Common myeloid progenitor, CD34-positive (primary cell): Measurements from ENCODE around the gene FNDC3A.

Experiments
- CTCF ChIA-PET: fragments of 350-600 bp; sonication (Branson Sonifier 250); formaldehyde crosslinking; loops from one replicate; lab custom pipeline; 2021; ENCODE audit warnings: antibody characterized with exemption; lab: Charles Lee
- POLR2A ChIA-PET: fragments of 350-600 bp; sonication (Branson Sonifier 250); formaldehyde crosslinking; loops from one replicate; lab custom pipeline; 2021; ENCODE audit warnings: antibody characterized with exemption; lab: Charles Lee
- DNase-seq, 3 donors: peaks; one replicate each; pipeline versions ENCODE4 v3.0.0 to v3.0.0-alpha.2; 2013
- H3K27ac ChIP-seq, 2 experiments: 1 replicate in 1 of 2; 2 replicates in 1 of 2; pipeline ENCODE4 v1.7.0; 2013; ENCODE audit warnings: inconsistent platforms in 2 of 2, low read length in 2 of 2, mild to moderate bottlenecking in 2 of 2, low read depth in 1 of 2, moderate library complexity in 1 of 2; ENCODE audit not compliant: severe bottlenecking in 2 of 2, insufficient read depth in 1 of 2, poor library complexity in 1 of 2
- H3K27me3 ChIP-seq, 5 experiments: replicated peaks in 2 of 5; 1 replicate in 3 of 5; 2 replicates in 2 of 5; pipeline versions ENCODE4 v1.6.1 to v1.7.0; 2013; ENCODE audit warnings: low read length in 4 of 5, mild to moderate bottlenecking in 2 of 5, moderate library complexity in 2 of 5, inconsistent platforms in 1 of 5; ENCODE audit not compliant: insufficient read depth in 5 of 5, control insufficient read depth in 4 of 5
- H3K36me3 ChIP-seq, 4 experiments: 1 replicate in 2 of 4; 2 replicates in 2 of 4; pipeline versions ENCODE4 v1.6.1 to v1.7.0; 2013; ENCODE audit warnings: low read length in 3 of 4, control low read depth in 1 of 4, mild to moderate bottlenecking in 1 of 4; ENCODE audit not compliant: control insufficient read depth in 4 of 4, insufficient read depth in 4 of 4
- H3K4me1 ChIP-seq, 4 experiments: 1 replicate in 3 of 4; 2 replicates in 1 of 4; pipeline versions ENCODE4 v1.6.1 to v1.7.1; 2013; ENCODE audit warnings: low read length in 3 of 4, mild to moderate bottlenecking in 3 of 4, control low read depth in 1 of 4, inconsistent platforms in 1 of 4, moderate library complexity in 1 of 4; ENCODE audit not compliant: control insufficient read depth in 4 of 4, insufficient read depth in 4 of 4; ENCODE audit errors: control extremely low read depth in 1 of 4
- H3K4me3 ChIP-seq, 7 experiments: 1 replicate in 4 of 7; 2 replicates in 3 of 7; pipeline versions ENCODE4 v1.5.1 to v1.7.0; 2013; ENCODE audit warnings: mild to moderate bottlenecking in 7 of 7, low read length in 6 of 7, moderate library complexity in 6 of 7, inconsistent platforms in 2 of 7, low read depth in 2 of 7, control low read depth in 1 of 7; ENCODE audit not compliant: insufficient read depth in 4 of 7, control insufficient read depth in 1 of 7; ENCODE audit errors: extremely low read depth in 1 of 7
- H3K9me3 ChIP-seq, 5 experiments: 1 replicate in 4 of 5; 2 replicates in 1 of 5; pipeline versions ENCODE4 v1.6.1 to v1.7.1; 2013; ENCODE audit warnings: low read length in 4 of 5, mild to moderate bottlenecking in 2 of 5, inconsistent platforms in 1 of 5, low read depth in 1 of 5, moderate library complexity in 1 of 5; ENCODE audit not compliant: control insufficient read depth in 4 of 5, insufficient read depth in 2 of 5; ENCODE audit errors: control extremely low read depth in 1 of 5
- WGBS: methylation state at CpG from one replicate; pipeline ENCODE4 v1.1.5; 2013; ENCODE audit not compliant: insufficient coverage; 5-methylcytosine and 5-hydroxymethylcytosine counted together

Gene FNDC3A

GRCh38 chr13:49217962-49218492 lies 242.3 kb downstream of the FNDC3A start:
- WGBS = 95% methylated on average over 17 of the region's 17 CpGs
- ChIA-PET CTCF (interaction anchor here (1.0 to 2.1 kb wide), 5 partner anchors 18 to 65 kb away, joined by 3 to 16 read pairs (median 5); partner anchors contain the start of gene CDADC1), POLR2A (no interaction called here)
- Histone ChIP-seq H3K4me3 (no peak overlapping the region), H3K4me1 (peaks cover 10 to 44% (median 31%) of the 10 kb centered on the region in 4 experiments), H3K27me3 (peaks cover 10 to 43% (median 20%) of the 10 kb centered on the region in 5 experiments), H3K27ac (no peak overlapping the region), H3K36me3 (no peaks in the 10 kb centered on the region), H3K9me3 (peaks cover 0 to 10% (median 0%) of the 10 kb centered on the region in 5 experiments)
- DNase-seq = no peak

- 80% methylated on average over 24 of the region's 25 CpGs for WGBS
- POLR2A ChIA-PET = no interaction called here
- H3K36me3 ChIP-seq = no peaks in the 10 kb centered on the region
- CTCF ChIA-PET = interaction anchor here (1.0 to 2.0 kb wide), 5 partner anchors 12 to 82 kb away, joined by 3 to 8 read pairs (median 5); partner anchors contain the start of gene CDADC1
- peaks cover 10 to 42% (median 29%) of the 10 kb centered on the region in 4 experiments for H3K4me1 ChIP-seq
- peaks cover 0 to 10% (median 0%) of the 10 kb centered on the region in 5 experiments for H3K9me3 ChIP-seq
- no peak for DNase-seq
- no peak overlapping the region for H3K27ac ChIP-seq
- no peak overlapping the region for H3K4me3 ChIP-seq
- peaks cover 10 to 44% (median 20%) of the 10 kb centered on the region in 5 experiments for H3K27me3 ChIP-seq
Measured at GRCh38 chr13:49218493-49219051, 242.9 kb downstream of the FNDC3A start.

GRCh38 chr13:49219647-49220035 lies 243.9 kb downstream of the FNDC3A start:
- Histone ChIP-seq H3K27ac (no peak overlapping the region), H3K9me3 (peaks cover 0 to 10% (median 0%) of the 10 kb centered on the region in 5 experiments), H3K4me1 (peaks cover 4 to 31% (median 20%) of the 10 kb centered on the region in 4 experiments), H3K36me3 (no peaks in the 10 kb centered on the region), H3K27me3 (peaks cover 10 to 45% (median 20%) of the 10 kb centered on the region in 5 experiments), H3K4me3 (peak overlapping the region; percentile 52 to 76 (median 58))
- ChIA-PET CTCF (interaction anchor here (0.8 to 2.0 kb wide), 9 partner anchors 11 to 81 kb away, joined by 3 to 8 read pairs (median 3); no protein-coding TSS in a partner anchor), POLR2A (no interaction called here)
- DNase-seq = peak in 2 of 3 donors; percentile 54 to 64
- 21% methylated on average over 17 of the region's 17 CpGs for WGBS

- Histone ChIP-seq H3K4me1 (peaks cover 3 to 25% (median 16%) of the 10 kb centered on the region in 4 experiments), H3K27ac (no peak within 1 kb of the TSS), H3K27me3 (peaks cover 10 to 45% (median 20%) of the 10 kb centered on the region in 5 experiments), H3K36me3 (no peaks in the 10 kb centered on the region), H3K9me3 (peaks cover 0 to 10% (median 0%) of the 10 kb centered on the region in 5 experiments), H3K4me3 (peak within 1 kb of the TSS; percentile 52 to 76 (median 58))
- ChIA-PET CTCF (interaction anchor here (0.8 to 2.0 kb wide), 10 partner anchors 11 to 61 kb away, joined by 3 to 8 read pairs (median 3); no protein-coding TSS in a partner anchor), POLR2A (no interaction called here)
- WGBS = 4% methylated on average over 110 of the region's 111 CpGs
- DNase-seq = peak; percentile 73 to 87 (median 83)
Measured at GRCh38 chr13:49220036-49220855, 244.5 kb downstream of the FNDC3A start, which contains the start of gene MLNR. Gene MLNR (plus strand): TSS chr13:49220338. CDS start chr13:49220338, 0 bp downstream.

GRCh38 chr13:49220856-49221589 lies 245.3 kb downstream of the FNDC3A start:
- peaks cover 0 to 10% (median 0%) of the 10 kb centered on the region in 5 experiments for H3K9me3 ChIP-seq
- H3K27ac ChIP-seq = no peak overlapping the region
- H3K4me1 ChIP-seq = peaks cover 7 to 21% (median 14%) of the 10 kb centered on the region in 4 experiments
- H3K4me3 ChIP-seq = peak overlapping the region in 6 of 7 experiments; percentile 23 to 76 (median 58)
- no peaks in the 10 kb centered on the region for H3K36me3 ChIP-seq
- WGBS = 8% methylated on average over 54 of the region's 73 CpGs
- peak in 2 of 3 donors; percentile 30 to 43 for DNase-seq
- H3K27me3 ChIP-seq = peaks cover 10 to 45% (median 20%) of the 10 kb centered on the region in 5 experiments
- POLR2A ChIA-PET = interaction anchor here (1.0 kb wide), 1 partner anchor 22 kb away, joined by 3 read pairs; no protein-coding TSS in a partner anchor
- CTCF ChIA-PET = interaction anchor here (0.5 to 1.1 kb wide), 5 partner anchors 14 to 742 kb away, joined by 3 to 5 read pairs (median 3); no protein-coding TSS in a partner anchor

- peaks cover 0 to 10% (median 0%) of the 10 kb centered on the region in 5 experiments for H3K9me3 ChIP-seq
- H3K4me1 ChIP-seq = peaks cover 6 to 16% (median 12%) of the 10 kb centered on the region in 4 experiments
- peak overlapping the region in 2 of 7 experiments; percentile 23 to 60 for H3K4me3 ChIP-seq
- no peaks in the 10 kb centered on the region for H3K36me3 ChIP-seq
- H3K27ac ChIP-seq = no peak overlapping the region
- DNase-seq = no peak
- POLR2A ChIA-PET = interaction anchor here (1.0 kb wide), 1 partner anchor 22 kb away, joined by 3 read pairs; no protein-coding TSS in a partner anchor
- CTCF ChIA-PET = interaction anchor here (0.5 to 1.1 kb wide), 5 partner anchors 13 to 742 kb away, joined by 3 to 5 read pairs (median 3); no protein-coding TSS in a partner anchor
- H3K27me3 ChIP-seq = peaks cover 10 to 45% (median 20%) of the 10 kb centered on the region in 5 experiments
- 84% methylated on average over 4 of the region's 4 CpGs for WGBS
Measured at GRCh38 chr13:49221590-49221965, 245.9 kb downstream of the FNDC3A start.
